Measurements from ENCODE around the gene LHX4. TPM values are rescaled to one million over a fixed set of nuclear protein-coding genes. Genes with fewer than 3 reads are reported as not detected.

The LHX4 gene
- total RNA-seq, 3 donors from 2014 or later (not counting 1 experiment from before 2014, with no cell fraction given) = 0.08 TPM; not detected in 2

DNA sequence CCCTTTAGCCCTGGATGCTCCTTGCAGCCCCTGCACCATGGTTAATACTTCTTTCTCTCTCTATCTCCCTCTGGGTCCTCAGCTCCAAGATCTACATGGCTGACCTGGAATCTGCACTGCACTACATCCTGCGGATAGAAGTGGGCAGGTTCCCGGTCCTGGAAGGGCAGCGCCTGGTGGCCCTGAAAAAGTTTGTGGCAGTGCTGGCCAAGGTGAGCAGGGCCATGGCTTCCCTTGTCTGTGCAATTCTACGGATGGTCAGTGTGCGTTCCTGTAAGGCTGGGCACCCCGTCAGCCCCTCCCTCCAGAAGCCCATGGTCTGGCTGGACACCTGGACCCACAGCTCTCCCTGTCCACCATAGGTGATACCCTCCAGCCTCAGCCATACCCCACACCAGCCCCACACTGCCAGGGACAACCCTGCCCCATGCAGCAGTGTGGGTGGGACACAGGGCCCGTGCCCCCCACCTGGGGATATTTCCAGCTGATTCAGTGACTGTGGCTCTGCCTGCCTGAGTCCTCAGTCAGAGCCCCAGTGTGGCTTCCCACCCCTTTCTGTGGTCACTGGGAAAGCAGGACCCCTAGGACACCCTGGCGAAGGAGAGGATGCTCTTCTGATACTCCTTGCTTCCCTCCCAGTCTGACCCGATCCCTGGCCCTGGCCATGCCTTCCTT lies 44.0 kb upstream of the LHX4 start:
- no peak for ATAC-seq
- Mint-ChIP-seq H3K36me3 (peaks cover 15% of the 10 kb centered on the region), H3K27me3 (ENCODE audit: low read depth in 2 of 2) (peaks cover 7 to 8% of the 10 kb centered on the region in 2 donors)

DNA sequence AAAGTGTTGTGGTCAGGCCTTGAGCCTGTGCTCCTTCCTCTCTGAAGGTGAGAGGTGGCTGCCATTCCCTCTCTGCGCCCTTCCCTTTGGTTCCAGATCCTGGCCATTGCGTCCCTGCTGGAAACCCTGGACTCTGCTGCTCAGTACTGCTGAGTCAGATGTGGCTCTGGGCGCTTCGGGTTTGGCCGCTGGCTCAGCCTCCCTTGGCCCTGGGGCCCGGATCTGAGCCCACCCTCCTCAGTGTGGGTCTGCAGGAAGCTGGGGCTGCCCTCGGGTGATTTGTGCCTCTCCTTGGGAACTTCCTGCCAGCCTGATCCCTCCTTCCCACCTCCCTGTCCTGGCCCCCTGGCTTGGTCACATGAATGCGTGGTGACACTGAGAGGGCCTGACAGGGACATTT lies 43.2 kb upstream of the LHX4 start:
- Histone ChIP-seq H3K27me3 (ENCODE audit: control insufficient read depth, insufficient read depth, low read length) (no peaks in the 10 kb centered on the region), H3K4me3 (ENCODE audit: low read length) (no peak overlapping the region), H3K36me3 (ENCODE audit: control insufficient read depth, insufficient read depth, low read length) (peaks cover 33% of the 10 kb centered on the region), H3K9me3 (ENCODE audit: control insufficient read depth, insufficient read depth, low read length) (no peaks in the 10 kb centered on the region), H3K27ac (ENCODE audit: low read length) (no peak overlapping the region), H3K4me1 (ENCODE audit: control insufficient read depth, insufficient read depth, low read length) (peaks cover 35% of the 10 kb centered on the region)
- no peak overlapping the region for H3K4me3 Mint-ChIP-seq
- TF ChIP-seq, protein P1, sequence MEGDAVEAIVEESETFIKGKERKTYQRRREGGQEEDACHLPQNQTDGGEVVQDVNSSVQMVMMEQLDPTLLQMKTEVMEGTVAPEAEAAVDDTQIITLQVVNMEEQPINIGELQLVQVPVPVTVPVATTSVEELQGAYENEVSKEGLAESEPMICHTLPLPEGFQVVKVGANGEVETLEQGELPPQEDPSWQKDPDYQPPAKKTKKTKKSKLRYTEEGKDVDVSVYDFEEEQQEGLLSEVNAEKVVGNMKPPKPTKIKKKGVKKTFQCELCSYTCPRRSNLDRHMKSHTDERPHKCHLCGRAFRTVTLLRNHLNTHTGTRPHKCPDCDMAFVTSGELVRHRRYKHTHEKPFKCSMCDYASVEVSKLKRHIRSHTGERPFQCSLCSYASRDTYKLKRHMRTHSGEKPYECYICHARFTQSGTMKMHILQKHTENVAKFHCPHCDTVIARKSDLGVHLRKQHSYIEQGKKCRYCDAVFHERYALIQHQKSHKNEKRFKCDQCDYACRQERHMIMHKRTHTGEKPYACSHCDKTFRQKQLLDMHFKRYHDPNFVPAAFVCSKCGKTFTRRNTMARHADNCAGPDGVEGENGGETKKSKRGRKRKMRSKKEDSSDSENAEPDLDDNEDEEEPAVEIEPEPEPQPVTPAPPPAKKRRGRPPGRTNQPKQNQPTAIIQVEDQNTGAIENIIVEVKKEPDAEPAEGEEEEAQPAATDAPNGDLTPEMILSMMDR (IDR thresholded peaks at IDR 0.05) = no peak
- peaks cover 7 to 8% of the 10 kb centered on the region in 2 donors for H3K27me3 Mint-ChIP-seq (ENCODE audit: low read depth in 2 of 2)
- 81% methylated on average over 8 of the region's 8 CpGs for WGBS (ENCODE audit: insufficient coverage)
- intact Hi-C loops (cut with micrococcal nuclease) = no loop called here
- DNase-seq (no peak), ATAC-seq (no peak)
- peaks cover 31 to 36% of the 10 kb centered on the region in 2 donors for H3K4me1 Mint-ChIP-seq
- peaks cover 15% of the 10 kb centered on the region for H3K36me3 Mint-ChIP-seq
- H3K9me3 Mint-ChIP-seq = no peaks in the 10 kb centered on the region
- no peak overlapping the region for H3K27ac Mint-ChIP-seq

More for the DNA sequence above, 44.0 kb upstream of the LHX4 start:
- TF ChIP-seq, protein P1 (IDR thresholded peaks at IDR 0.05) = no peak
- Mint-ChIP-seq H3K27ac (no peak overlapping the region), H3K4me3 (no peak overlapping the region), H3K4me1 (peaks cover 23 to 29% of the 10 kb centered on the region in 2 donors), H3K9me3 (no peaks in the 10 kb centered on the region)
- no peak for DNase-seq
- Histone ChIP-seq H3K4me3 (ENCODE audit: low read length) (no peak overlapping the region), H3K27me3 (ENCODE audit: control insufficient read depth, insufficient read depth, low read length) (no peaks in the 10 kb centered on the region), H3K36me3 (ENCODE audit: control insufficient read depth, insufficient read depth, low read length) (peaks cover 33% of the 10 kb centered on the region), H3K27ac (ENCODE audit: low read length) (no peak overlapping the region), H3K4me1 (ENCODE audit: control insufficient read depth, insufficient read depth, low read length) (peaks cover 27% of the 10 kb centered on the region), H3K9me3 (ENCODE audit: control insufficient read depth, insufficient read depth, low read length) (no peaks in the 10 kb centered on the region)
- intact Hi-C loops (cut with micrococcal nuclease) = no loop called here
- 95% methylated on average over 9 of the region's 9 CpGs for WGBS (ENCODE audit: insufficient coverage)

DNA sequence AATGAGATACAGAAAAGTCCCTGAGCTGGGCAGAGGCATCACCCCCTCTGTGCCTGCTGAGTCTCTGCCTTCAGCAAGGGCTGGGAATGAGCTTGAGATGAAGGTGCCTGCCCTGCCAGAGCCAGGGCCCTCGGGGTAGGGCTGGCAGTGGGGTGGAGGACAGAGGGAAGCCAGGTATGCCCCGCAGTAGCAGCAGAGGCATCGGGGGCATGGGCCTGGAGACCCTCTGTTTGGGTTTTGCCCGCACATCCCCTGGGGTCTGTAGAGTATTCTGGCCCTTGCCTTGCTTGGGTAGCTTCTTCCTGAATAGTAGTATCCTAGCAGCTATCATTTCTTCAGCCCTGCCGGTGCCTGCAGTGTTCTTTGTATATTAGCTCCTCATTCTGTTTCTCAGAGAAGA lies 42.4 kb upstream of the LHX4 start:
- H3K4me3 Mint-ChIP-seq = no peak overlapping the region
- H3K27me3 Mint-ChIP-seq (ENCODE audit: low read depth in 2 of 2) = peaks cover 7 to 8% of the 10 kb centered on the region in 2 donors
- H3K4me1 Mint-ChIP-seq = peaks cover 39 to 44% of the 10 kb centered on the region in 2 donors
- H3K27ac ChIP-seq (ENCODE audit: low read length) = no peak overlapping the region
- H3K4me3 ChIP-seq (ENCODE audit: low read length) = no peak overlapping the region
- no peaks in the 10 kb centered on the region for H3K9me3 Mint-ChIP-seq
- WGBS (ENCODE audit: insufficient coverage) = 95% methylated on average over 5 of the region's 5 CpGs
- H3K27me3 ChIP-seq (ENCODE audit: control insufficient read depth, insufficient read depth, low read length) = no peaks in the 10 kb centered on the region
- peaks cover 15% of the 10 kb centered on the region for H3K36me3 Mint-ChIP-seq
- intact Hi-C loops (cut with micrococcal nuclease) = loop anchor here (2.0 kb wide), 1 partner anchor 295 kb away; no protein-coding TSS in a partner anchor
- no peak overlapping the region for H3K27ac Mint-ChIP-seq
- TF ChIP-seq, protein P1 (IDR thresholded peaks at IDR 0.05) = no peak
- H3K4me1 ChIP-seq (ENCODE audit: control insufficient read depth, insufficient read depth, low read length) = peaks cover 43% of the 10 kb centered on the region
- no peak for DNase-seq
- no peaks in the 10 kb centered on the region for H3K9me3 ChIP-seq (ENCODE audit: control insufficient read depth, insufficient read depth, low read length)
- peaks cover 28% of the 10 kb centered on the region for H3K36me3 ChIP-seq (ENCODE audit: control insufficient read depth, insufficient read depth, low read length)
- ATAC-seq = no peak

All from natural killer cell (primary cell).